ENCODE results near the gene FMR1NB.

GRCh38 chrX:148069759-148070503 is 88.8 kb downstream of the FMR1NB start:
- TF ChIP-seq HOXD13 (CRISPR knock-in tag; IDR thresholded peaks at IDR 0.05; ENCODE audit: borderline replicate concordance) (no peak), CTCF (tag by site-specific recombination; IDR thresholded peaks at IDR 0.05) (no peak), ZNF549 (tag by site-specific recombination; IDR thresholded peaks at IDR 0.05) (no peak)
